NCI-H2029 treated with DMSO at 0.1 percent for 48 hours (cell line): ENCODE results near the gene RBPJ.

Experiments used
- DNase-seq: peaks from one replicate; lab custom pipeline; 2025; lab: John Stamatoyannopoulos, UW

Gene RBPJ

DNA sequence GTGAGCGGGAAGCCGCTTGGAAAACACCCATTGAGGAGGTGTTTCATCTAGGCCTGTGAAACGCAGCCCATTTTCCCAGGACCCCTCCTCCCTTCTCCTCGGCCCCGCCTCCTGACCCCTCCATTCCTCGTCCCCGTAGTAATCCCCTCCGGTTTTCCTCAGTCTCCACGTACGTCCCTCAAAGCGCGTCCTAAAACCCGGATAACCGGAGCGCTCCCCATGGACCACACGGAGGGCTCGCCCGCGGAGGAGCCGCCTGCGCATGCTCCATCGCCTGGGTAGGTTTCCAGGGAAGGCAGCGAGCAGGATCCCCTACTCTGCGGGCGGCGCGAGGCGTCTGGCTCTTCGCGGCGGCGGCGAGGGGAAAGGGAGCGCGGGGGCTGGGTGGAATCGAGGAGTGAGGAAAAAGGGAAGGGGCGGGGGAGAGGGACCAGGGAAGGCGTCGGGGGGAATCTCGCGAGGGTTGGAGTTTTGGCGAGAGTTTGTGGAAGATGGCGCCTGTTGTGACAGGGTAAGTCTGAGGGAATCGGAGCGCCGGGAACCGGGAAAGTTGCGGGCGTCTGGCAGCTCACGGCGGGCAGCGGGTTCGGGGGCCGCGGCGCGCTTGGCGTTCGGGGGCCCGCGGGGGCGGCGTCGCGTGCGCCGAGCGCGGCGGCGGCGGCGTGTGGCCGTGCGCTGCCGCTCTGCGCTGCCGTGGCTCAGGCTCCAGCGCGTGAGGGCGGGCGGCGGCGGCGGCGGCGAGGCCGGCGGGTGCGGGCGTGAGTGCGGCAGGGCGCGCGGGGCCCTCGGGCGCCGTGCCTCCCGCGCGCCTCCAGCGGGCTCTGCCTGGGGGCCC lies at the start of gene RBPJ:
RBPJ (plus strand) TSS at position 477 of the 835 bp plus-strand sequence; CDS start at position 492, 15 bp downstream.
- peak; percentile 97 for DNase-seq

DNA sequence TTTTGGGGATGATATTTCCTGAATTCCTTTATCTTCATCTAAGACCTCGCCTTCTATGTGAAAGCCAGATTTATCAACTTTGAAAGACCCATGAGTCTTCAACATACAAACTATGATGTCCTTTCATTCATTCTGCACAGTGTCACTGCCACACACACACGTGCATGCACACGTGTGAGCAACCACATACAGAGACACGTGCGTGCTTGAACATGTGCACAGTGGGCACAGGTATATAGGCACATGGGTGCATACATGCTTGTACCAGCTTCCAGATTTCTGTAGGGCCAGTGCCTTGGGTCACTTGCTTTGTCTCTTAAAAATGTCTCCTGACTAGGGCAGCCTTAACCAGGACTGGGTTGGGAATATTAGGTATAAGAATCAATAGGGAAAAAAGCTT lies 49.1 kb upstream of the RBPJ start:
- DNase-seq: no peak

DNA sequence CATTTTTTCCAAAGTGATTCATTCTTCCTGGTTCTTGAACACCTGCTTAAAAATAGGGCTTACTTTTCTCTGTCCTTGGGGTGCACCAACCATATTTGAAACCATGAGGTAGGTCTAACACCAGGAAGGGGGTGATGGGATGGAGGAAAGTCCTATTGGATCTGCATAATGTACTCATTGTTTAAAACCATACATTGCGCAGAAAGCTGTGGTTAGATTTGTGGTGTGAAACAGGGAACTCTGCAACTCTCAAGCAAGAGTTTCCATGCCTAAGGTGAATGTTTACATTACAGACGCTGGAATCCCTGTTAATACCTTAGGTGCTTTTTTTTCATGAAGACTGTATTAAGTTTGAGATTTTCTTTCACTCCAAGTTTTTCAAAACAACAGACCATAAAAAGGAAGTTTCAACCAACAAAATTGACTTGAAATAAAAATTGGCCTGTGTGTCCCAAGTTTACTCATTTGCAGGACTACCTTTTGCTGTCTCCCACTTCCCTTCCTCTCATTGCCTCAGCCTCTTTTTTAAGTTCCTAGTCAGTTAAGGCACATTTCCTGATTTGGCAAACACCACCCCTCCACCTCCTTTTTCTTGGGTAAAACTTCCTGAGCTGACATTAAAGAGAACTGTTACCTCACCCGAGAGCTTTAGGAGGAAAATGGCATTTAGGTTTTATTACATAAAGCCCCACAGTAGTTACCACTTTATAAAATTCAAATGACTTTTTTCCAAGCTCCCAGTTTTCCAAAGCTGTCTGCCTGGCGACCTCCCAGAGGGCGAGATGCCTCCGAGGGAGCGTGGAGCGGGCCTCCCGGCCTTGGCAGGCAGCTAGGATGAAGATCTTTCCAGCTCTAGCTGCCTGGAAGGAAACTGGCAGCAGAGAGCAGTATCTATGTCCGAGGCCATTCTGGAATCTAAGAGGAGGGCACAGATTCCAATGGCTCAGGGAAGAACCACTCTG lies 47.9 kb upstream of the RBPJ start:
- DNase-seq: no peak

DNA sequence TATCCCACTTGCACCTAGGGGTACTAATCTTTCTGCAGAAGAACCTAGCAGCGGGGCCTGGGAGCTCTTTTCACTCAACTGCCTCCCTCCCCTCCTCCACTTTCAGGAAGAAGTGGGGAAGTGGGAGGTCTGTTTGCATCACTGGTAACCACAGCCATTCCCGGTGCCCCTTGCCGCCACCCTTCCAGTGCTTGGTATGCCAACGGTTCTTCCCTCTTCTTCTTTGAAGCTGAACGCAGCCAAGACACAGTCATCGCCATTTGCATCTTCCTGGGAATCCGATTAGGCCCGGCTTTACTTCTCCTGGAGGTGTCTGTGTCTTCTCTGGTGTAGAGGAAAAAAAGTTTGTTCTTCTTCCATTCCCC lies 47.2 kb upstream of the RBPJ start:
- no peak for DNase-seq

DNA sequence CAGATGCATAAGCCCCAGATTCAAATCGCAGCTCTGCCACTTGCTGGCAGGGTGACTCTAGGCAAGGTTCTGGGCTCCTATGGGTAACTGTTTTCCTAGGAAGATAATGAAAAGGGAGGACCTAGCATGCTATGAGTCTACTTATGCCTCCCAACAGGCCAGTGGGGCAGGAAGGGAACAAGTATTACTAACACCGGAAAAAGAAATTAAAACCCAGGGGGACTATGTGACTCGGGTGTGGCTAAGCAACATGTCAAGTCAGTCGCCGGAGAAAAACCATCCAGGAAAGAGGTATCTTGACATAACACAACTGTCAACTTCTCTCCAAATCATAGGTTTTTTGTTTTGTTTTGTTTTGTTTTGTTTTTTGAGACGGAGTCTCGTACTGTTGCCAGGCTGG lies 45.5 kb upstream of the RBPJ start:
- no peak for DNase-seq

DNA sequence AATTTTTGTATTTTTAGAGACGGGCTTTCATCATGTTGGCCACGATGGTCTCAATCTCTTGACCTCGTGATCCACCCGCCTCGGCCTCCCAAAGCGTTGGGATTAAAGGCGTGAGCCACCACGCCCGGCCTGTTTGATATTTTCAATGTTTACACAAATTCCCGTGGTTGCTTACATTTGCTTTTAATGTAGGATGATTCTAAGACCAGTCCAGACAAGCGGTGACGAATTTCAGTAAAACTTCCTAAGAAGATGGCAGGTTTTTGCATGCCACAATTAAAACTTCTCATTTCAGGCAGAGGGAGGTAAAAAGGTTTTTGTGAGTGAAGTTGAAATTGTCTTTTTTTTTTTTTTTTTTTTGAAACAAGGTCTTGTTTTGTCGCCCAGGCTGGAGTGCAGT lies 41.4 kb upstream of the RBPJ start:
- DNase-seq: no peak

DNA sequence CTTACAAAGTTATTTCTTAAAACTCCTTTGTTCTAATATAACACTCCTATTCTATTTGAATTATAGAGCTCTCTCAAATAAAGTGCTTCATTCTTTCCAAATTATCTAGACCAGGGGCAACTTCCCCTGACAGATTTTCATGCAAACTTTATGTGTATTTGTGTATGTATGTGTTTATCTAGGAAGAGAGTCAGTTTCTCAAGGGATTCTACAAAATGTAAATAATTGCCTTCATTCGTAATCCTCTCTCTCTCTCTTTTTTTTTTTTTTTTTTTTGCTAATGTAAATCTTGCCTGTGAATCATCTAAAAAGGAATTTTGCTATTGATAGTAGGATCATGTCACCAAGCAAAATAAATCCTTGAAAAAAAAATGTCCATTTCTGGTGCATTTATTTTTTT lies 38.9 kb upstream of the RBPJ start:
- DNase-seq: no peak

DNA sequence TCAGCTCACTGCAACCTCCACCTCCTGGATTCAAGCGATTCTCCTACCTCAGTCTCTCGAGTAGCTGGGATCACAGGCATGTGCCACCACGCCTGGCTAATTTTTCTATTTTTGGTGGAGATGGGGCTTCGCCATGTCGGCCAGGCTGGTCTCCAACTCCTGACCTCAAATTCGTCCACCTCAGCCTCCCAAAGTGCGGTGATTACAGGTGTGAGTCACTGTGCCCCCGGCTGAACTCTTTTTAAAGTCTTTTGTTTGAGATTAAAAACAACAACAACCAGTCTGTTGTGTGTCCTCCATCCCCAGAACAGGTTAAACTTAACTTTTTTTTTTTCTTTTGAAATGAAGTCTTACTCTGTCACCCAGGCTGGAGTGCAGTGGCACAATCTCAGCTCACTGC lies 36.3 kb upstream of the RBPJ start:
- DNase-seq: no peak

DNA sequence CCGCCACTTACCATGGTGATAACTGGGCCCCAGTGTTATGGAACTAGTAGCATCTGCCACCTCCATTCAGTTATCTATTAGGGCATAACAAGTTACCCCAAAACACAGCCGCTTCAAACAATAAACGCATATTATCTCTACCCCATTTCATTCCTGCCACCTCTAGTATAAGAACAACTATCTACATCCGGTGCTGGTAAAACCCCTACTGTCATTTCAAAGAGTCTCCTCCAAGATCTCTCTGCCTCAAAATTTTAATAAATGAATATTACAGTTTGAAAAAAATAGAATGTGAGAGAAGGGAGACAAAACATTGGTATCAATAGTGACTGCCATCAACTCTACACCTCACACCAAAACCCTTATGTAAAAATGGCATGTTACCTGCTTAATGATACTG lies 35.5 kb upstream of the RBPJ start:
- no peak for DNase-seq

DNA sequence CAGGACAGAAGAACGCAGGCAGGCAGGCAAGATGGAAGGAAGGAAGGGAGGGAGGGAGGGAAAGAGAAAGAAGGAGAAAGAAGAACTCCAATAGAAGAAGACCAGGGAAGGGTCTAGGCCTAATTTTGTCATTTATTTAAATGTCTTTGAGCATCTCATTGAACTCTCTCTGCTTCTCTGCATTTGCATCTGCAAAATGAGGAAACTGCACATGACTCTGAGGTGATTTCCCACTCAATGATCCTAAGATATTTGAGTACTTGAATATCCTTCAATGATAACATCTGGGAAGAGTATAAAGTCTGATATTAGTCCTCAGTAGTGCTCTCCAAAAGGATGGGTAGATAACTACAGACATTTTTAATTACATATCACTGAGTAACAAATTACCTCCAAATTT lies 33.1 kb upstream of the RBPJ start:
- no peak for DNase-seq

DNA sequence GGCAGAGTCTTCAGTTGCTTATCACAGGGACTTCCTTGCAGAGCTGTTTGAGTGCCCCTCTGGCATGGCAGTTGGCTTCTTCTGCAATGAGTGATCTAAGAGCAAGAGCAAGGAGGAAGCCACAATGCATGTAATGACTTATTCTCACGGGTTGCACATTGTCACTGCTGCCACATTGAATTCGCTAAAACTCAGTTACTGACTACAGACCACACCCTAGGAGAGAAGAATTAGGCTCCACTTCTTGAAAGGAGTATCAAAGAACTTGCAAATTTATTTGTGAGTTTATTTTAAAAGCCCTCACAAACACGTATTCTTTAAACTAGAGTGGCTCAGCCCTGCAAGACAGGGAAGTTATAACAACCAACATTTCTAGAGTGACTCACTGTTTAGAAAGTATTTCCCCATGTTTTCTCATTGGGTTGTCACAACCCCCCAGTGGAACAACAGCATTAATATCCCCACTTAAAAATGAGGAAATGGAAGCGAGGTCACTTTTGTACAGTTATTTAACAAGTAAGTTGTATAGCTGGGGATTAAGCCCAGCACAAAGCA lies 32.4 kb upstream of the RBPJ start:
- no peak for DNase-seq

DNA sequence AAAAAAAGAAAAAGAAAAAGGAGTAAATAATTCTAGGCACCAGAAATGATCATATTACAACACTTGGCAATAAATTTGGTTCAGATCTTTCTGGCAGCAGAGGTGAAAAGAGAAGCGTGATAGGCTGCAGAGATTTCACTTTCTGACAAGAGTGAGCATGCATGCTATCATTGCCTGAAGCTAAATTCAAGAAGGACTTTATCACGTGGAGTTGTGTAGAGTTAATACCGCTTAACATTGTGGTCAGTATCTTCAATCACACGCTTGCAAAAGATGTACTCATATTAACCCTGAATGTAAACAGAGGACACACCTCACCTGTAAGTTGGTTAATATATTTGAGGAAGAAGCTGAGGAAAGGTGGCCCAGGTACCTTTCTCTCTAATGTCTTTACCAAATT lies 31.4 kb upstream of the RBPJ start:
- no peak for DNase-seq

DNA sequence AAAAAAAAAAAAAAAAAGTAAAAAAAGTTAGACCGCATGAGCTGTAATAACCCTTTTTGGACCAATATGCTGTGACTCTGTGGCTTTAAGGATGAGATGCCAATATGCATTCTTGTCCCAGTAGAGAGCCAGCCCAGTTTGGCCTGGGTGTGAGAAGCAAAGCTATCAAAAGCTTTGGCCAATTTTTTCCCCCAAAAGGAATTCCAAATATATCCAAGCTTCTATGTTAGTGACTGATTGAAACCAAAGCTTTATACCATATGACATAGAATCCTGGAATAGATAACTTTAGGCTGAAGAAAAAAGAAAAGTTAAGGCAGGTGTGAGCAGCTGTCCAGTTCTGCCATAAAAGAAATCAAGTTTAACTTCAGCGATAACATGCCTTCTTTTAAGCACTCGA lies 30.5 kb upstream of the RBPJ start:
- no peak for DNase-seq

DNA sequence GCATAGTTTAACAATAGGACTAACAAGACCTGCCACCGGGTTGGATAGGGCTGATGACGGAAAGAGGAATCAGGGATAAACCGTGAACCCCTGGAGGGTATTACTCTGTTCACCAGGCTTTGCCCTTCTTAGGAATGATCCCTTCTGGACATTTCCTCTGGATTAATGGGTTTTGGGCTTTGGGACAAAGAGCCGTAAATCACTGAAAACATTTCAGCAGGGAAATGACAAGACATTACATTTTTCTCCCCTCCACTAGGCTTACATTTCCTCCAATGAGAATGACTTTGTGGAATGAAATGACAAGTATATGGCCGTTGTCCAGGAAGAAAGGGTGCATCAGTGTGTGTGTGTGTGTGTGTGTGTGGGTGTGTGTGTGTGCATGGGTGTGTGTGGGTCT lies 25.9 kb upstream of the RBPJ start:
- DNase-seq: no peak

DNA sequence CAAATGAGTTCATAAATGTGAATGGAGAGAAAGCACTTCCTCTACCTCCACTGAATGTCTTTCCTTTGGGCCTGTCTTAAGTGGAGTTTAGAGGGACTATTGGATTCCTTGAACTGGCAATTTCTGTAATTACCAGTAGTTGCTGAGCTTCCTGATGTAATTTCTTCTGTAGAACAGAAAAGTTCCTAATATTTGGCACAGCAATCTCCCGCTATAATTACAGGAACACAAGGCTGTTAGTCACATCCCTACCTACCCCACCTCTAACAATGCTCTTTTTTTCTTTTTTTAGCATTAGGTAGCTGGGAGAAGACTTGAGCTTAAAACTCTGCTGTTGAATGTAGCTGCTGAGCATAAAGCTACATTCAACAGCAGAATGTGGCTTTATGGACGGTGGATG lies 24.8 kb upstream of the RBPJ start:
- no peak for DNase-seq

DNA sequence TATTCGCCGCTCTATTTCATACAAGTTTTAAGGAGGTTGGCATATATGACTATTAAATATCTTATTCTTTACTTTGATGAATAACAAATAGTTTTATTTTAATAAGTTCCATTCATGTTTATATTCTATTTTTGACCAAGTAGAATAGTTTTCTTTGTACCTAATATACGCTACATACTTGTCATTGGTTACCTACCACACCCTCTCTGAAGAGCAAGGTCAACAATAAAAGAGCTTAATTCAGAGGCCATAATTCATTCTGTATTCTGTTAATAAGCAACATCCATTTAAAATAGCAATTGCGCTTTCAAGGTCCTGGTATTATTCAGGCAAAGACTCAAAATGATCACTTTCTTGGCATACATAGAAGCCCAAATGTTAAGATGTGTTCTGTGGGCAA lies 24.3 kb upstream of the RBPJ start:
- no peak for DNase-seq

DNA sequence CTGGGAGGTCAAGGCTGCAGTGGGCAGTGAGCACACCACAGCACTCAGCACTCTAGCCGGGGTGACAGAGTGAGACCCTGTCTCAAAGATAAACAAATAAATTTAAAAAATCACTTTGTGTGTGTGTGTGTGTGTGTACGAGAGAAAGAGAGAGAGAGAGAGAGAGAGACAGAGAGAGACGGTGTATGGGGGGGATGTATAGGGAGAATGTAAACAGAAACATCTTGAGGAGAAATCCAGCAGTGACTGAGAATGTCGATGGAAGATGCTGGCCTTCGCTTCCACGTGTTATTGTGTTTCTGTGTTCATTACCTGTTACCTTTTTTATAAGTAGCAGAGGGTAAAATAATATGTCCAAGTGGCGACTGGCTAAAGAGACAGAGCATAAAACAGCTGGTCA lies 23.6 kb upstream of the RBPJ start:
- DNase-seq: no peak

DNA sequence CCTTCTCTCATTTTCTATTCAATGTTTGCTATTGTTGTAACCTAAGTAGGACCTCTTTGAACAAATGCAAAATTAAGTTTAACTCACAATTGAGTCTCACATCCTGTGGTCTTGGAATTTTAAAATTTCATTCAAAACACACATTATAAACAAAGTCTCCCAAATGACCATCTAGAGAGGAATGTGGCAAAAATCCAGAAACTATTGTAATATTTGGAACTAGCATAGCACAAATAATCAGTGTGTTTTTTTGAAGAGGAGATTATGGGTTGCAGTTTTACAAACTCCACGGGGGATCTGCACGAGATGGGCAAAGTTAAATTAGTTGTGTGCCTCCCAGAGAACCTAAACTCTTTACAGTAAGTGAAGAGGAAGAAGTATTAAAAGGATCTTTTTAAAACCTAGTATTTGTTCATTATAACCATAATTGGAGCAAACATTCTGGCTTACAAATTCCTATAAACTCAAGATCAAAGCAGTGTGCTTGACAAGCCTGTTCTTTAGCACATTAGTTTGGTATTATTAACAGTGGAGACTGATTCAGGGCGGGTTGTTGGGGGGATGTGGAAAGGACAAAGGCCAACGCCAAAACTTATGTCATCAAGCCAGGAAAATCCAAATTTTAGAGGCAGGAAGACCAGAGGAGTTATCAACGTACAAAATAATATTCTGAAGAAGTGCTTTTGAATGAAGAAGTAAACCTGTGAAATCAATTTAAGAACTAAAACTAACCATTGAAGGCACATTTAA lies 22.4 kb upstream of the RBPJ start:
- DNase-seq: no peak

DNA sequence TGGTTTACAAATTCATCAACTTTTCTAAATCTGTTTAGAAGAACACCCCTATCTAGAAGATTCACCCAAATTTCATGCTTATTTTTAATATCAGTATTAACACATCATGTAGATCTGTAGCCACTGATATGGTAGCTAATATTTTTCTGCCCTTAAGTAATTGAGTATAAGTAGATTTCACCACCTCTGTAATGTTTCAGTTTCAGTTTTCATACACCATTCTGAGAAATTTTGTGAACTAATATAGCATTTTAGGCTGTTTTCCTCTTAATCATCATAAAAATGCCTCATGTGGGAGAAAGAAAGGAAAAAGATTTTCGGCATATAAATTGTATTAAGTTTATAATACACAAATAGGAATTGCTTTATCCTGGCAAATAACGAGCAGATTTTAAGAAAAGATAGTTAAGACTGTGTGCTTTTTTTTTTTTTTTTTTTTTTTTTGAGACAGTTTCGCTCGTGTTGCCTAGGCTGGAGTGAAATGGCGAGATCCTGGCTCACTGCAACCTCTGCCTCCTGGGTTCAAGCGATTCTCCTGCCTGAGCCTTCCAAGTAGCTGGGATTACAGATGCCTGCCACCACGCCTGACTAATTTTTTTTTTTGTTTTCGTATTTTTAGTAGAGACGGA lies 21.4 kb upstream of the RBPJ start:
- DNase-seq: no peak

DNA sequence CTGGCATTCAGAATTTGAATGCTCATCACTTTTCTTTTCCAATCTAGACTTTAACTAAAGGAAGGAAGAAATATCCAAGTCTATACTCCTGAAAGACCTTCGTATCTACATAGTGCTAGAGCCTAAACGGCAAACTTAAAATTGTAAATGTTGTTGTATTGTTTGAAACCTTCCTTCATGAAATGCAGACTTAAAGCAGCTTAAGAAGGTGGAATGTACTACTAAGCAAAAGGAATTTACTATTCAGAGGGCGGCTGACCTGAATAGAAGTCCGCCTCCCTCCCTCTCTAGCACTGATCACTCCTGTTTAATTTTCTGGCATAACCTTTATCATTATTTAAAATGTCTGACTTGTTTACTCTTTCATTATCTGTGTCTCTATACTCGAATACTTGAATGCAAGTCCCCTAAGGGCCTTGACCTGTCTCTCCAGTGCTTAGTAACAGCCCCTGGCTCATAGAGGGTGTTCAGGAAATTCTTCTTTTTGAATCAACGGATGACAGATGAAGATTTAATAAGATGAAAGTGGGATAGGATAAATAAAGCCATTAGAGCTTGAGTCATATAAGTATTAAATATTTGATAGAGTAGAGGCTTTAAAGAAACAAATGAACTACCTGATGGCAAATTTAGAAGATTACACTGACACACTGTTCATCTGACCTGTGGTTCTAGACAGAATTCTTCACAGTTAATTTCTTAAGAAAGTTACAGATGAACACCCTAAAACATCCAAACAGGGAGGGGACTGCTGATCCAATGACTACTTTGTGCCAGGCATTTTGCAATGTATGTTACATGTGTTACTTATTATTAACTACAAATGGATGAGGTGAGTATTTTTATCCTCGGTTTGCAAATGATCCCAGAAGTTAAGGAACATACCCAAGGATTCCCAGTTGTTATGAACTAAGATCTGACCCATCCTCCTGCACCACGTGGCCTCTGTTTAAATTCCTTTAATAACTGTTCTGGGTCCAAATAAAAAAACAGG lies 20.2 kb upstream of the RBPJ start:
- DNase-seq: no peak
